HepG2 (cell line): ENCODE measurements around the gene ROCK1. TPM values are rescaled to one million over a fixed set of nuclear protein-coding genes. Genes with fewer than 3 reads are reported as not detected.

Experiments used
- ATAC-seq: fragments of 200-7000 bp; cut with Tn5 transposase; 3 replicates; pipeline ENCODE4 v1.9.1; 2020; ENCODE audit warnings: mild to moderate bottlenecking, moderate library complexity
- BruUV-seq: library from RNA; stranded (reverse); fragments of 400-500 nt; replicated peaks from 2 replicates; lab custom pipeline; 2021; lab: Mats Ljungman, UMichigan
- CTCF ChIA-PET: fragments of 300-600 bp; formaldehyde crosslinking; extraction: SDS; loops from one replicate; lab custom pipeline; 2021; ENCODE audit warnings: low total read pairs, inconsistent platforms, low intra/inter-chr PET ratio; lab: Yijun Ruan, JAX
- POLR2A ChIA-PET: fragments of 350-600 bp; sonication (Branson Sonifier 250); formaldehyde crosslinking; loops from one replicate; lab custom pipeline; 2020; ENCODE audit warnings: antibody characterized with exemption, inconsistent platforms; lab: Yijun Ruan, JAX
- DNase-seq: peaks from one replicate; pipeline ENCODE4 v3.0.0-alpha.2; 2015; ENCODE audit warnings: low spot score
- FAIRE-seq: peaks from 3 replicates; lab custom pipeline; 2011; peaks lifted over from hg19 to GRCh38; lab: Jason Lieb, UNC
- H2AFZ ChIP-seq: one replicate; pipeline ENCODE4 v1.6.1; 2011; ENCODE audit warnings: low read length, inconsistent platforms
- H3K27ac ChIP-seq: fragments of 300-600 bp; 3 replicates; pipeline ENCODE4 v1.8.0; 2011; ENCODE audit warnings: mixed run types, mild to moderate bottlenecking, mixed read lengths, low read length, inconsistent platforms; ENCODE audit not compliant: insufficient read depth; ENCODE audit errors: extremely low read length
- H3K27me3 ChIP-seq, 2 experiments: fragments of 200-600 bp in 1 of 2; 2 replicates in 1 of 2; 3 replicates in 1 of 2; pipeline versions ENCODE4 v1.6.0 to v1.8.0; 2011; ENCODE audit warnings: low read length in 2 of 2, mild to moderate bottlenecking in 2 of 2, moderate library complexity in 2 of 2, inconsistent platforms in 1 of 2; ENCODE audit not compliant: insufficient read depth in 2 of 2, control insufficient read depth in 1 of 2
- H3K36me3 ChIP-seq, 2 experiments: fragments of 200-600 bp in 1 of 2; replicated peaks in 1 of 2; 2 replicates in 1 of 2; 3 replicates in 1 of 2; pipeline versions ENCODE4 v1.5.1 to v1.8.0; 2011; ENCODE audit warnings: low read length in 2 of 2, inconsistent platforms in 1 of 2; ENCODE audit not compliant: insufficient read depth in 2 of 2, control insufficient read depth in 1 of 2
- H3K4me1 ChIP-seq: 2 replicates; pipeline ENCODE4 v1.5.1; 2012; ENCODE audit warnings: low read length, inconsistent platforms; ENCODE audit not compliant: insufficient read depth
- H3K4me2 ChIP-seq: 2 replicates; pipeline ENCODE4 v1.6.0; 2011; ENCODE audit warnings: low read depth, low read length, inconsistent platforms
- H3K4me3 ChIP-seq, 3 experiments: fragments of 200-600 bp in 1 of 3; sonication (generic), shearing (Covaris generic) in 1 of 3; replicated peaks in 1 of 3; 2 replicates each; pipeline ENCODE4 v1.5.1; 2011 to 2016; ENCODE audit warnings: low read length in 3 of 3, inconsistent platforms in 2 of 3, low read depth in 2 of 3, mild to moderate bottlenecking in 2 of 3, control low read depth in 1 of 3, mixed read lengths in 1 of 3; ENCODE audit not compliant: insufficient read depth in 1 of 3
- H3K79me2 ChIP-seq: one replicate; pipeline ENCODE4 v1.6.1; 2011; ENCODE audit warnings: low read length, inconsistent platforms; ENCODE audit not compliant: insufficient read depth
- H3K9ac ChIP-seq: 2 replicates; pipeline ENCODE4 v1.6.0; 2011; ENCODE audit warnings: mild to moderate bottlenecking, low read depth, low read length, inconsistent platforms; ENCODE audit not compliant: insufficient read depth
- H3K9me3 ChIP-seq: 2 replicates; pipeline ENCODE4 v1.5.1; 2012; ENCODE audit warnings: mild to moderate bottlenecking, low read length
- H4K20me1 ChIP-seq: 2 replicates; pipeline ENCODE4 v1.6.0; 2011; ENCODE audit warnings: inconsistent platforms, mild to moderate bottlenecking, low read length, moderate library complexity; ENCODE audit not compliant: insufficient read depth
- AKAP8 ChIP-seq: sonication (generic); formaldehyde crosslinking; IDR thresholded peaks from 2 replicates; pipeline ENCODE4 v1.5.1; 2020; ENCODE audit warnings: mild to moderate bottlenecking, missing genetic modification reagents
- ATF7 ChIP-seq, 2 experiments: fragments of 450-650 bp in 1 of 2; sonication (generic) in 1 of 2; formaldehyde crosslinking in 1 of 2; IDR thresholded peaks; 2 replicates each; pipeline versions ENCODE4 v1.4.0 to v1.6.1; 2016 to 2020; ENCODE audit warnings: antibody characterized with exemption in 1 of 2, mild to moderate bottlenecking in 1 of 2, missing genetic modification reagents in 1 of 2
- EZH2 ChIP-seq: conservative IDR thresholded peaks from 2 replicates; pipeline ENCODE4 v1.6.1; 2012; ENCODE audit warnings: mild to moderate bottlenecking, low read depth, low read length, moderate library complexity
- FOXA3 ChIP-seq: IDR thresholded peaks from 2 replicates; pipeline ENCODE4 v1.6.1; 2016; ENCODE audit warnings: missing genetic modification reagents, missing compliant biosample characterization
- HDAC6 ChIP-seq: fragments of 200-600 bp; sonication (generic); IDR thresholded peaks from 2 replicates; pipeline ENCODE4 v1.7.0; 2017; ENCODE audit warnings: mild to moderate bottlenecking, antibody characterized with exemption, low read length, low read depth
- KDM4B ChIP-seq: sonication (generic); formaldehyde crosslinking; IDR thresholded peaks from 2 replicates; pipeline ENCODE4 v1.4.0; 2020; ENCODE audit warnings: missing genetic modification reagents
- PAF1 ChIP-seq: IDR thresholded peaks from 2 replicates; pipeline ENCODE4 v1.6.1; 2016; ENCODE audit warnings: missing genetic modification reagents, missing compliant biosample characterization
- ZNF709 ChIP-seq: sonication (generic); formaldehyde crosslinking; IDR thresholded peaks from 2 replicates; pipeline ENCODE4 v1.5.0; 2020; ENCODE audit warnings: mild to moderate bottlenecking, missing genetic modification reagents
- ZNF75D ChIP-seq: sonication (generic); formaldehyde crosslinking; IDR thresholded peaks from 2 replicates; pipeline ENCODE4 v1.8.1; 2023; ENCODE audit warnings: missing genetic modification reagents, mild to moderate bottlenecking, borderline replicate concordance
- WGBS: methylation state at CpG from one replicate; pipeline ENCODE4 v1.1.6; 2017; ENCODE audit warnings: low lambda C conversion rate; 5-methylcytosine and 5-hydroxymethylcytosine counted together
- in situ Hi-C: cut with HindIII; loops from 2 replicates; pipeline ENCODE4 v1.10.0; 2017; ENCODE audit warnings: low pct_unique_long_range_greater_than_20kb; ENCODE audit not compliant: extremely low pct_ligation_motif_present
- intact Hi-C: fragments of 100-400 bp; cut with micrococcal nuclease; formaldehyde crosslinking; loops from one replicate; pipeline ENCODE4 v1.10.0; 2022; ENCODE audit not compliant: unreplicated experiment
- polyA plus RNA-seq, 8 experiments: library from polyadenylated mRNA; depleted of rRNA in 3 of 8; stranded (reverse) in 7 of 8; unstranded in 1 of 8; fragments of >200 nt; fragmentation: Illumina TruSeq in 4 of 8; extraction: Trizol in 4 of 8; gene quantifications; 2 replicates each; pipeline versions ENCODE4 v1.2.1 to v1.2.3, GENCODE V29; 2011 to 2016; ENCODE audit warnings: low read depth in 4 of 8, missing spikeins in 1 of 8, mixed read lengths in 1 of 8; ENCODE audit not compliant: insufficient read depth in 1 of 8
- total RNA-seq, 5 experiments: library from RNA; depleted of rRNA; stranded (reverse); fragments of >200 nt; fragmentation: Illumina TruSeq; extraction: Trizol; gene quantifications; 2 replicates each; pipeline ENCODE4 v1.2.3, GENCODE V29; 2016; ENCODE audit warnings: low read depth in 1 of 5
- TF ChIP-seq, protein P1 (sequence below): sonication (generic); formaldehyde crosslinking; IDR thresholded peaks from 2 replicates; pipeline ENCODE4 v1.5.0; 2020; ENCODE audit warnings: missing genetic modification reagents

Gene ROCK1
- total and polyA plus RNA-seq, 2 of the 13 experiments (the other 11 are each of a cell fraction or from before 2014, with no cell fraction given): 10.5 to 27.2 TPM

DNA sequence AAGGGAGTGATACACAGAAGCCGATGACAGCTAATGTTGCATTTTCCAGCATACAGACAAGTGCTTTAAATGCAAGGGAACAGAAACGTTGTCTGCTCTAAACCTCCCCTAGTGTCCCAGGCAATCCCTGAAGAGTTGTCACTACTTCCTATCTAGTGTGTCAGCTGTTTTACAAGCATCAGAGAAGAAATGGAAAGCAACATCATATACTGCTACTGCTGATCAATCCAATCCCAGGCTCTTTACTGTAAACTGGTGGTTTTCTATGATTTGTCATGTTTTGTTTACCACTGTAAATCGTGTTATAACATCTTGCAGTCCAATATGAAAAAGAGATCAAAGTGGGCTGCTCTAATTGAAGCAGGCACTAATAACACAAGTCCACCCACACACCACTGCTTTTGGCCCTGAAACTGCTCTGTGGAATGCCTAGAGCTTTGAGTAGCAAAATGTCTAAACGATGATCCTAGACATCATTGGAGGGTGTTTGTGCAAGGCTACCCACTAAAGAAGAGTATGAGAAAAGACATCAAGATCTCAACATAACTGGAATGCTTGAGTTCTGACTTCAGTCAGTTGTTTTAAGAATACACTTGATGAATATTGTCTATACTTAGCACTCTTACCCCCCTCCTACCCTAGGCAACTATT, 18.1 kb upstream of the ROCK1 start:
- in situ Hi-C loops: no loop called here
- Histone ChIP-seq H2AFZ (no peak overlapping the region), H3K36me3 (no peaks in the 10 kb centered on the region), H4K20me1 (no peaks in the 10 kb centered on the region), H3K4me1 (no peaks in the 10 kb centered on the region), H3K4me3 (no peak overlapping the region), H3K9ac (no peak overlapping the region), H3K27ac (no peak overlapping the region), H3K79me2 (no peaks in the 10 kb centered on the region)
- WGBS: 32% methylated on average over 4 of the region's 4 CpGs
- ChIA-PET POLR2A (no interaction called here), CTCF (no interaction called here)
- no peak for FAIRE-seq
- ATAC-seq: no peak
- no peak for DNase-seq
- TF ChIP-seq PAF1 (CRISPR knock-in tag) (no peak), EZH2 (no peak), ZNF709 (CRISPR knock-in tag) (no peak), FOXA3 (CRISPR knock-in tag) (no peak), KDM4B (CRISPR knock-in tag) (no peak), ATF7 (IDR thresholded peaks at IDR 0.05) (no peak), ATF7 (CRISPR knock-in tag; IDR thresholded peaks at IDR 0.05) (no peak), HDAC6 (no peak), AKAP8 (CRISPR knock-in tag) (no peak), ZNF75D (CRISPR knock-in tag) (no peak)
- TF ChIP-seq, protein P1, sequence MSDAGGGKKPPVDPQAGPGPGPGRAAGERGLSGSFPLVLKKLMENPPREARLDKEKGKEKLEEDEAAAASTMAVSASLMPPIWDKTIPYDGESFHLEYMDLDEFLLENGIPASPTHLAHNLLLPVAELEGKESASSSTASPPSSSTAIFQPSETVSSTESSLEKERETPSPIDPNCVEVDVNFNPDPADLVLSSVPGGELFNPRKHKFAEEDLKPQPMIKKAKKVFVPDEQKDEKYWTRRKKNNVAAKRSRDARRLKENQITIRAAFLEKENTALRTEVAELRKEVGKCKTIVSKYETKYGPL: no peak
- TF ChIP-seq, all 625 proteins: peak for 0
- intact Hi-C loops: no loop called here
- no peak overlapping the region for H3K4me2 ChIP-seq
- BruUV-seq: no TSS peak
- H3K9me3 ChIP-seq: no peaks in the 10 kb centered on the region
- peaks cover 0 to 3% of the 10 kb centered on the region in 2 experiments; a peak in 1 of 5 replicates for H3K27me3 ChIP-seq
